Ascending aorta (tissue), 2 donors: ENCODE data around the gene LRRC14B. TPM values are rescaled to one million over a fixed set of nuclear protein-coding genes. Genes with fewer than 3 reads are reported as not detected.
"Not testable (repeated sequence)": the region's sequence is repeated elsewhere in the genome, so short reads cannot be mapped to it uniquely, and the experiment has no call there.

Experiments
- DNase-seq, 2 donors: peaks; one replicate each; pipeline ENCODE4 v3.0.0-alpha.2; 2019; ENCODE audit warnings: low spot score in 2 of 2
- H3K27ac ChIP-seq, 2 donors: fragments of 200-600 bp; sonication (generic); one replicate each; pipeline ENCODE4 v1.5.1; 2016 to 2017; ENCODE audit warnings: mild to moderate bottlenecking in 1 of 2
- H3K27me3 ChIP-seq: fragments of 200-600 bp; sonication (generic); one replicate; pipeline ENCODE4 v1.5.1; 2017
- H3K36me3 ChIP-seq, 2 donors: fragments of 200-600 bp; sonication (generic); one replicate each; pipeline ENCODE4 v1.5.1; 2016
- H3K4me1 ChIP-seq, 2 donors: fragments of 200-600 bp; sonication (generic); one replicate each; pipeline ENCODE4 v1.5.1; 2016 to 2017; ENCODE audit warnings: mild to moderate bottlenecking in 1 of 2
- H3K4me3 ChIP-seq, 2 donors: fragments of 200-600 bp; sonication (generic); one replicate each; pipeline ENCODE4 v1.5.1; 2016 to 2017; ENCODE audit warnings: mild to moderate bottlenecking in 1 of 2
- H3K9me3 ChIP-seq, 2 donors: fragments of 200-600 bp; sonication (generic); one replicate each; pipeline ENCODE4 v1.5.1; 2016
- intact Hi-C: fragments of 100-400 bp; cut with DNase I; formaldehyde crosslinking; loops from one replicate; pipeline ENCODE4 v1.15.1; 2023
- total RNA-seq: library from RNA; depleted of rRNA; stranded (reverse); fragments of >200 nt; gene quantifications from one replicate; pipeline ENCODE4 v1.1.0, GENCODE V29; 2016

The LRRC14B gene
- total RNA-seq, 1 donor from 2014 or later = not detected

- not testable (repeated sequence) for H3K27me3 ChIP-seq, DNase-seq, H3K9me3 ChIP-seq
Observed at GRCh38 chr5:241045-241669, 49.9 kb downstream of the LRRC14B start.

GRCh38 chr5:243683-244367, 52.5 kb downstream of the LRRC14B start:
- H3K9me3 ChIP-seq, H3K27me3 ChIP-seq, DNase-seq, H3K4me1 ChIP-seq, H3K4me3 ChIP-seq, H3K27ac ChIP-seq, intact Hi-C loops: not testable (repeated sequence)
- H3K36me3 ChIP-seq = peaks cover 52 to 67% of the 10 kb centered on the region in 2 donors

More at GRCh38 chr5:241045-241669, 49.9 kb downstream of the LRRC14B start:
- H3K4me1 ChIP-seq, H3K4me3 ChIP-seq, intact Hi-C loops, H3K27ac ChIP-seq: not testable (repeated sequence)
- H3K36me3 ChIP-seq = peaks cover 38 to 68% of the 10 kb centered on the region in 2 donors

- H3K27me3 ChIP-seq, intact Hi-C loops, H3K9me3 ChIP-seq, DNase-seq, H3K27ac ChIP-seq, H3K4me3 ChIP-seq, H3K4me1 ChIP-seq: not testable (repeated sequence)
- peaks cover 43 to 72% of the 10 kb centered on the region in 2 donors for H3K36me3 ChIP-seq
Observed at GRCh38 chr5:245717-246116, 54.4 kb downstream of the LRRC14B start.

Other genes starting within 250 kb of the LRRC14B start
- not detected for gene PLEKHG4B, start 99.3 kb upstream of the LRRC14B start, total RNA-seq
- gene CCDC127, start 26.7 kb downstream of the LRRC14B start, total RNA-seq = 6.1 TPM
- 41.1 TPM for gene SDHA, start 26.8 kb downstream of the LRRC14B start, total RNA-seq
- gene PDCD6, start 80.2 kb downstream of the LRRC14B start, total RNA-seq = 41.4 TPM
- not detected for gene AHRR, start 130.2 kb downstream of the LRRC14B start, total RNA-seq